Right lobe of liver (tissue), 4 donors: ENCODE results near the gene GPATCH8.

ENCODE experiments used
- CTCF ChIP-seq, 4 donors: fragments of 200-600 bp in 3 of 4; fragments of 450-650 bp in 1 of 4; IDR thresholded peaks; one replicate each; pipeline versions ENCODE4 v1.5.1 to v1.8.0; 2016 to 2022; ENCODE audit warnings: antibody characterized with exemption in 4 of 4, mild to moderate bottlenecking in 2 of 4
- POLR2A ChIP-seq: fragments of 450-650 bp; IDR thresholded peaks from one replicate; pipeline ENCODE4 v1.6.1; 2017; ENCODE audit warnings: antibody characterized with exemption, mild to moderate bottlenecking
- donor health status: DM: no; HTN: no; CAD: no.
- donor health status: DM: no; HTN: no; CAD: no.
- donor health status: DM: no; HTN: yes; CAD: no.

- TF ChIP-seq CTCF (IDR thresholded peaks at IDR 0.05) (peak; percentile 61 to 99 (median 75)), POLR2A (no peak)
These were observed 139.5 kb downstream of the GPATCH8 start, which contains the start of gene FAM171A2 for GRCh38 chr17:44363613-44364159.
